Osteoblast (primary cell): ENCODE measurements around the gene ALDOC. TPM values are rescaled to one million over a fixed set of nuclear protein-coding genes. Genes with fewer than 3 reads are reported as not detected.

Source experiments
- DNase-seq: peaks from one replicate; pipeline ENCODE4 v3.0.0; 2011; ENCODE audit warnings: low spot score, mixed read lengths; ENCODE audit not compliant: insufficient read length; ENCODE audit errors: missing footprints
- H2AFZ ChIP-seq: 2 replicates; pipeline ENCODE4 v1.6.0; 2011; ENCODE audit warnings: mild to moderate bottlenecking, low read length
- H3K27ac ChIP-seq: 2 replicates; pipeline ENCODE4 v1.5.1; 2011; ENCODE audit warnings: mild to moderate bottlenecking, low read depth, low read length, moderate library complexity
- H3K27me3 ChIP-seq: 2 replicates; pipeline ENCODE4 v1.6.0; 2012; ENCODE audit warnings: mild to moderate bottlenecking, control low read depth, inconsistent platforms, low read length, moderate library complexity; ENCODE audit not compliant: insufficient read depth
- H3K36me3 ChIP-seq: 2 replicates; pipeline ENCODE4 v1.5.1; 2011; ENCODE audit warnings: mild to moderate bottlenecking, low read length, control low read depth, moderate library complexity; ENCODE audit not compliant: insufficient read depth
- H3K4me1 ChIP-seq: 2 replicates; pipeline ENCODE4 v1.5.1; 2011; ENCODE audit warnings: mild to moderate bottlenecking, low read length, control low read depth, moderate library complexity; ENCODE audit not compliant: insufficient read depth
- H3K4me2 ChIP-seq: 2 replicates; pipeline ENCODE4 v1.6.0; 2011; ENCODE audit warnings: mild to moderate bottlenecking, low read length; ENCODE audit not compliant: insufficient read depth
- H3K4me3 ChIP-seq: fragments of 200-600 bp; sonication (generic); 3 replicates; pipeline ENCODE4 v1.5.1; 2012; ENCODE audit warnings: mild to moderate bottlenecking, low read length, inconsistent platforms; ENCODE audit not compliant: insufficient read depth
- H3K79me2 ChIP-seq: 2 replicates; pipeline ENCODE4 v1.6.0; 2012; ENCODE audit warnings: mild to moderate bottlenecking, low read length, control low read depth, inconsistent platforms; ENCODE audit not compliant: insufficient read depth
- H3K9me3 ChIP-seq: 2 replicates; pipeline ENCODE4 v1.5.1; 2011; ENCODE audit warnings: low read depth, low read length, control low read depth
- H4K20me1 ChIP-seq: 2 replicates; pipeline ENCODE4 v1.6.0; 2012; ENCODE audit warnings: mild to moderate bottlenecking, low read length, control low read depth; ENCODE audit not compliant: insufficient read depth
- CTCF ChIP-seq: IDR thresholded peaks from 2 replicates; pipeline ENCODE4 v1.5.1; 2011; ENCODE audit warnings: mild to moderate bottlenecking, low read depth, low read length, moderate library complexity; ENCODE audit errors: extremely low read depth
- total RNA-seq: library from RNA; depleted of rRNA; stranded (reverse); fragments of >200 nt; gene quantifications from 2 replicates; pipeline ENCODE4 v1.2.3, GENCODE V29; 2012

Gene ALDOC
- total RNA-seq, 1 donor, result 17.0 TPM

DNA sequence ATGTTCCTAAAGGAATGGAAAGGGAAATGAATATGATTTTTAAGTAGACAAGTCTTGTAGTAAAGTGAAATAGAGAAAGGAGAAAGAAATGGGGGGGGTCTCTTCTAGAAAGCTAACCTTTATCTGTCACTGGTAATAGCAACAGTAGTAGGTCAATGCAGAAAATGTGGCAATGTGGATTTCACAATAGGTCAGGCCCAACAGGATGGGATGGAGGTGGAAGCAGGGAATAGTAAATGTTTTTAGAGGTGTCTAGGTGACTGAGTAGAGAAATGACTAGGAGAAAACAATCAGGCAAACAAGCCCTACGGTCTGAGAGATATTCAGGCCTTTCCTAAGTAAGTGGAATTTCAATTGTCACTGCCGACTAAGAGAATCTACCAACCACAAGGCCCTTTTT lies 43.3 kb upstream of the ALDOC start:
- Histone ChIP-seq H3K4me1 (no peaks in the 10 kb centered on the region), H3K4me2 (no peak overlapping the region), H3K36me3 (peaks cover 94% of the 10 kb centered on the region), H4K20me1 (peaks cover 4% of the 10 kb centered on the region), H3K27me3 (no peaks in the 10 kb centered on the region), H3K9me3 (no peaks in the 10 kb centered on the region), H3K4me3 (no peak overlapping the region), H3K79me2 (no peaks in the 10 kb centered on the region), H2AFZ (no peak overlapping the region), H3K27ac (no peak overlapping the region)
- no peak for DNase-seq
- no peak for TF ChIP-seq CTCF

DNA sequence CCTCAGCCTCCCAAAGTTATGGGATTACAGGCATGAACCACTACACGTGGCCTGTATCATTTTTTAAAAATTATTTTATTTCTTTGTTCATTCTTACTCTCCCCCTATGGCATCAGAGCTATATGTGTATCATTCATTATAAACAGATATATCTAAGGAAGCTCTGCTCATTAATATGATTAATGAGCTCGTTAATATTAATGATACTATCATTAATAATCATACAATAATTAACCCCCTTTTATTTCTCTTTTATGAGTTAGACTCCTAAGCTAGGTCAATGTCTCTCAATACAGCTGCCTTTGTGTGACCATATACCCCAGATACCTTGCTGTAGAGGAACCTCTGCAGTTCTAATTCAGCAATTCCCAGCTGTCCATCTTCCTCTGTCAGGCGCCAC lies 41.8 kb upstream of the ALDOC start:
- Histone ChIP-seq H3K79me2 (no peaks in the 10 kb centered on the region), H3K27me3 (no peaks in the 10 kb centered on the region), H3K9me3 (no peaks in the 10 kb centered on the region), H3K27ac (no peak overlapping the region), H3K4me2 (no peak overlapping the region), H3K4me1 (no peaks in the 10 kb centered on the region), H3K36me3 (peaks cover 94% of the 10 kb centered on the region), H2AFZ (no peak overlapping the region), H4K20me1 (peaks cover 2% of the 10 kb centered on the region), H3K4me3 (no peak overlapping the region)
- DNase-seq, result no peak
- TF ChIP-seq CTCF, result no peak

DNA sequence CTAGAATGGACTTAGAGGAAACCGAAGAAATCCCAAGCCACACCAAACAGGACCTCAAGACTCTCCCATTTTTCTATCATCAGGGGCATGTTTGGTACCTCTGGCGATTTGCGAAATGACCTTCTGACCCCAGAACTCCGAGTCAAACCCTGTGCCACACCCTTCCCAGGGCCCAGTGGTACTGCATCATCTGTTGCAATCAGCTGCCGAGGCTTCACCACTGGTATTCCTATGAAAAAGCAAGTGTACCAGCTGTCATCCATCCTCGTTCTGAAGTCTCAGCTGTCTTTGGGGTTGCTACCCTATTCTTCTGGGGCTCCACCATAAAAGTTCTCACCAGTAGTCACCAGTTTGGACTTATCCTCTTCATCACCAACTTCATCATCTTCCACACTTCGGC lies 39.6 kb upstream of the ALDOC start:
- Histone ChIP-seq H3K9me3 (no peaks in the 10 kb centered on the region), H4K20me1 (no peaks in the 10 kb centered on the region), H3K4me2 (no peak overlapping the region), H3K79me2 (no peaks in the 10 kb centered on the region), H2AFZ (no peak overlapping the region), H3K4me1 (no peaks in the 10 kb centered on the region), H3K4me3 (no peak overlapping the region), H3K27ac (no peak overlapping the region), H3K27me3 (no peaks in the 10 kb centered on the region), H3K36me3 (peaks cover 95% of the 10 kb centered on the region)
- TF ChIP-seq CTCF, result no peak
- DNase-seq, result no peak

GRCh38 chr17:28615260-28615940 lies 38.7 kb upstream of the ALDOC start:
- Histone ChIP-seq H3K4me1 (no peaks in the 10 kb centered on the region), H3K36me3 (peaks cover 95% of the 10 kb centered on the region), H3K4me2 (no peak overlapping the region), H3K4me3 (no peak overlapping the region), H3K27me3 (no peaks in the 10 kb centered on the region), H2AFZ (no peak overlapping the region), H3K79me2 (no peaks in the 10 kb centered on the region), H3K9me3 (no peaks in the 10 kb centered on the region), H3K27ac (no peak overlapping the region), H4K20me1 (no peaks in the 10 kb centered on the region)
- no peak for DNase-seq
- no peak for TF ChIP-seq CTCF
